K562 (cell line): ENCODE results near the gene P2RX1. TPM values are rescaled to one million over a fixed set of nuclear protein-coding genes. Genes with fewer than 3 reads are reported as not detected.

Experiments used
- BACH1 ChIP-seq: fragments of 200-800 bp; sonication (Bioruptor generic); IDR thresholded peaks from 2 replicates; pipeline ENCODE4 v1.6.1; 2016; ENCODE audit warnings: missing genetic modification characterization, missing compliant biosample characterization
- CC2D1A ChIP-seq: fragments of 450-650 bp; IDR thresholded peaks from 2 replicates; pipeline ENCODE4 v1.6.1; 2017; ENCODE audit warnings: mild to moderate bottlenecking
- CXXC5 ChIP-seq: fragments of 250-450 bp; sonication (Bioruptor Pico); IDR thresholded peaks from 2 replicates; pipeline ENCODE4 v1.8.0; 2022; ENCODE audit warnings: inconsistent platforms, mild to moderate bottlenecking, moderate library complexity
- FIP1L1 ChIP-seq: fragments of 200-400 bp; formaldehyde crosslinking; IDR thresholded peaks from 2 replicates; pipeline ENCODE4 v1.6.1; 2018; ENCODE audit warnings: mild to moderate bottlenecking, low read depth, low read length; ENCODE audit not compliant: poor library complexity, severe bottlenecking
- HNRNPH1 ChIP-seq: fragments of 200-400 bp; formaldehyde crosslinking; optimal IDR thresholded peaks from 2 replicates; pipeline ENCODE3; 2017; ENCODE audit warnings: low read depth, mild to moderate bottlenecking, low read length, moderate library complexity
- IRF1 ChIP-seq: sonication (generic); formaldehyde crosslinking; IDR thresholded peaks from 2 replicates; pipeline ENCODE4 v1.8.0; 2022; ENCODE audit warnings: missing genetic modification reagents, mild to moderate bottlenecking, borderline replicate concordance
- MITF ChIP-seq: IDR thresholded peaks from 2 replicates; pipeline ENCODE4 v1.6.1; 2014; ENCODE audit warnings: antibody characterized with exemption
- NFE2L1 ChIP-seq: fragments of 450-650 bp; IDR thresholded peaks from 2 replicates; pipeline ENCODE4 v1.6.1; 2016; ENCODE audit warnings: missing genetic modification characterization, low read depth, mild to moderate bottlenecking, missing compliant biosample characterization, moderate library complexity, borderline replicate concordance
- OTX1 ChIP-seq: fragments of 450-650 bp; formaldehyde crosslinking; IDR thresholded peaks from 2 replicates; pipeline ENCODE4 v1.4.0; 2022; ENCODE audit warnings: mild to moderate bottlenecking
- PHTF2 ChIP-seq: fragments of 250-450 bp; sonication (Bioruptor Pico); IDR thresholded peaks from 2 replicates; pipeline ENCODE4 v1.5.0; 2021; ENCODE audit warnings: mild to moderate bottlenecking
- PRMT5 ChIP-seq: sonication (generic); formaldehyde crosslinking; IDR thresholded peaks from 2 replicates; pipeline ENCODE4 v1.5.0; 2020; ENCODE audit warnings: missing genetic modification reagents
- RB1 ChIP-seq: fragments of 450-650 bp; IDR thresholded peaks from 2 replicates; pipeline ENCODE4 v1.6.1; 2017; ENCODE audit warnings: low read depth, mild to moderate bottlenecking
- SP1 ChIP-seq: sonication (generic); formaldehyde crosslinking; IDR thresholded peaks from 2 replicates; pipeline ENCODE4 v1.8.1; 2022; ENCODE audit warnings: mild to moderate bottlenecking, missing genetic modification reagents
- SUPT5H ChIP-seq: fragments of 450-650 bp; IDR thresholded peaks from 2 replicates; pipeline ENCODE4 v1.6.1; 2016
- TBL1XR1 ChIP-seq, 2 experiments: IDR thresholded peaks; 2 replicates each; pipeline ENCODE4 v1.6.1; 2012; ENCODE audit warnings: improper control_type of control experiment in 2 of 2, low read length in 2 of 2, mild to moderate bottlenecking in 1 of 2
- TEAD1 ChIP-seq, 2 experiments: fragments of 450-650 bp in 1 of 2; sonication (generic) in 1 of 2; formaldehyde crosslinking; IDR thresholded peaks; 2 replicates each; pipeline versions ENCODE4 v1.4.0 to v1.8.0; 2020 to 2022; ENCODE audit warnings: mild to moderate bottlenecking in 2 of 2, missing genetic modification reagents in 1 of 2
- VEZF1 ChIP-seq: fragments of 200-800 bp; sonication (Bioruptor generic); IDR thresholded peaks from 2 replicates; pipeline ENCODE4 v1.6.1; 2017; ENCODE audit warnings: missing genetic modification characterization, missing compliant biosample characterization
- XRCC5 ChIP-seq: fragments of 200-400 bp; formaldehyde crosslinking; IDR thresholded peaks from 2 replicates; pipeline ENCODE4 v1.6.1; 2017; ENCODE audit warnings: low read depth, mild to moderate bottlenecking, low read length
- ZBTB17 ChIP-seq: fragments of 450-650 bp; formaldehyde crosslinking; IDR thresholded peaks from 2 replicates; pipeline ENCODE4 v1.4.0; 2020; ENCODE audit warnings: mild to moderate bottlenecking
- ZFP36 ChIP-seq: fragments of 150-350 bp; IDR thresholded peaks from 2 replicates; pipeline ENCODE4 v1.6.1; 2018; ENCODE audit warnings: low read length, low read depth; ENCODE audit not compliant: partially characterized antibody
- ZNF12 ChIP-seq: sonication (generic); formaldehyde crosslinking; IDR thresholded peaks from 2 replicates; pipeline ENCODE4 v1.4.0; 2020; ENCODE audit warnings: mild to moderate bottlenecking, missing genetic modification reagents
- ZNF143 ChIP-seq: sonication (generic); formaldehyde crosslinking; IDR thresholded peaks from 2 replicates; pipeline ENCODE4 v1.9.0; 2022; ENCODE audit warnings: mild to moderate bottlenecking, missing genetic modification reagents
- ZNF212 ChIP-seq: fragments of 450-650 bp; formaldehyde crosslinking; IDR thresholded peaks from 2 replicates; pipeline ENCODE4 v1.4.0; 2020; ENCODE audit warnings: mild to moderate bottlenecking
- ZNF431 ChIP-seq: sonication (generic); formaldehyde crosslinking; IDR thresholded peaks from 2 replicates; pipeline ENCODE4 v1.8.0; 2022; ENCODE audit warnings: mild to moderate bottlenecking, missing genetic modification reagents
- ZNF444 ChIP-seq: fragments of 250-450 bp; sonication (Bioruptor Pico); IDR thresholded peaks from 2 replicates; pipeline ENCODE4 v1.4.0; 2020; ENCODE audit warnings: mild to moderate bottlenecking, moderate library complexity
- ZNF778 ChIP-seq: fragments of 450-650 bp; formaldehyde crosslinking; IDR thresholded peaks from 2 replicates; pipeline ENCODE4 v1.4.0; 2020; ENCODE audit warnings: mild to moderate bottlenecking, moderate library complexity
- polyA plus RNA-seq, 8 experiments: library from polyadenylated mRNA; depleted of rRNA in 4 of 8; stranded (reverse) in 5 of 8; unstranded in 3 of 8; fragments of >200 nt; fragmentation: Nextera tagmentation in 2 of 8; fragmentation: Illumina TruSeq in 1 of 8; extraction: Ambion mirVana in 2 of 8; extraction: Trizol in 1 of 8; gene quantifications; 2 replicates each; pipeline versions ENCODE4 v1.2.1 to v1.2.3, GENCODE V29; 2011 to 2014; ENCODE audit warnings: inconsistent platforms in 1 of 8, missing spikeins in 1 of 8
- total RNA-seq, 7 experiments: library from RNA; depleted of rRNA in 6 of 7; stranded (reverse); fragments of >200 nt in 6 of 7; fragmentation: Illumina TruSeq in 2 of 7; extraction: Trizol in 2 of 7; gene quantifications; 2 replicates each; pipeline versions ENCODE4 v1.2.1 to v1.2.3, GENCODE V29; 2011 to 2021; ENCODE audit warnings: low replicate concordance in 1 of 7

Gene P2RX1
- total and polyA plus RNA-seq, 9 of the 15 experiments (the other 6 are each of a cell fraction or from before 2014, with no cell fraction given), result 0.27 to 20.3 (median 10.3) TPM

GRCh38 chr17:3913531-3914311, 2.5 kb downstream of the P2RX1 start (continued):
- TF ChIP-seq NFE2L1 (tag) (no peak), TEAD1 (CRISPR knock-in tag; IDR thresholded peaks at IDR 0.05) (no peak), SUPT5H (no peak), ZNF212 (CRISPR knock-in tag) (no peak), VEZF1 (CRISPR knock-in tag) (no peak), IRF1 (no peak), PHTF2 (CRISPR knock-in tag) (no peak), SP1 (CRISPR knock-in tag) (0 out of 2 replicates have a peak, but pooled peaks have one; percentile 51), PRMT5 (CRISPR knock-in tag) (no peak), ZNF143 (CRISPR knock-in tag) (no peak), ZNF12 (CRISPR knock-in tag) (no peak), MITF (no peak), ZNF778 (CRISPR knock-in tag) (no peak), CXXC5 (CRISPR knock-in tag) (0 out of 2 replicates have a peak, but pooled peaks have one; percentile 14), BACH1 (tag) (no peak), CC2D1A (no peak), RB1 (peak; percentile 61; the same call in 1 of the 2 replicates), ZNF431 (no peak), HNRNPH1 (no peak), ZNF444 (CRISPR knock-in tag) (no peak), TBL1XR1 (IDR thresholded peaks at IDR 0.05; ENCODE audit: low read length in 2 of 2) (0 out of 4 replicates have a peak, but pooled peaks of 1 of the 2 experiments have one; percentile 19), ZBTB17 (CRISPR knock-in tag) (no peak), FIP1L1 (no peak), XRCC5 (0 out of 2 replicates have a peak, but pooled peaks have one; percentile 58), ZFP36 (peak; percentile 42), OTX1 (0 out of 2 replicates have a peak, but pooled peaks have one; percentile 46)
